ENCODE measurements around the gene NMNAT2.

DNA sequence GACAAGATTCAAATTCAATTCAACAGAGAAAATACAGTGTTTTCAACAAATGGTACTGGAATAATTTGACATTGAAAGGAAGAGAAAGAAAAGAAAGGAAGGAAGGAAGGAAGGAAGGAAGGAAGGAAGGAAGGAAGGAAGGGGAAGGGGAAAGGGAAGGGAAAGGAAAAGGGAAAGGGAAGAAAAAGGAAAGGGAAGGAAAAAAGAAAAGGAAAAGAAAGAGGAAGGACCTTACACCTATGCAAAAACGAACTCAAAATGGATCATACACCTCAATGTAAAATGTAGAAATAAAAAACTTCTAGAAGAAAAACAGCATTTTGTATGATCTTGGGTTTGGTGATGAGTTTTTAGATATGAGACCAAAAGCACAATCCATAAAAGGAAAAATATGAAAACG is 19.9 kb upstream of the NMNAT2 start:
- TF ChIP-seq, protein P1, sequence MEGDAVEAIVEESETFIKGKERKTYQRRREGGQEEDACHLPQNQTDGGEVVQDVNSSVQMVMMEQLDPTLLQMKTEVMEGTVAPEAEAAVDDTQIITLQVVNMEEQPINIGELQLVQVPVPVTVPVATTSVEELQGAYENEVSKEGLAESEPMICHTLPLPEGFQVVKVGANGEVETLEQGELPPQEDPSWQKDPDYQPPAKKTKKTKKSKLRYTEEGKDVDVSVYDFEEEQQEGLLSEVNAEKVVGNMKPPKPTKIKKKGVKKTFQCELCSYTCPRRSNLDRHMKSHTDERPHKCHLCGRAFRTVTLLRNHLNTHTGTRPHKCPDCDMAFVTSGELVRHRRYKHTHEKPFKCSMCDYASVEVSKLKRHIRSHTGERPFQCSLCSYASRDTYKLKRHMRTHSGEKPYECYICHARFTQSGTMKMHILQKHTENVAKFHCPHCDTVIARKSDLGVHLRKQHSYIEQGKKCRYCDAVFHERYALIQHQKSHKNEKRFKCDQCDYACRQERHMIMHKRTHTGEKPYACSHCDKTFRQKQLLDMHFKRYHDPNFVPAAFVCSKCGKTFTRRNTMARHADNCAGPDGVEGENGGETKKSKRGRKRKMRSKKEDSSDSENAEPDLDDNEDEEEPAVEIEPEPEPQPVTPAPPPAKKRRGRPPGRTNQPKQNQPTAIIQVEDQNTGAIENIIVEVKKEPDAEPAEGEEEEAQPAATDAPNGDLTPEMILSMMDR (IDR thresholded peaks at IDR 0.05), result no peak
- TF ChIP-seq POLR2A (IDR thresholded peaks at IDR 0.05), result no peak

All from adrenal gland (tissue), 5 donors.